GM12878 (cell line): ENCODE data around the gene ZNF768.

Source experiments
- CHD1 ChIP-seq: IDR thresholded peaks from 2 replicates; pipeline ENCODE4 v1.6.1; 2012; ENCODE audit warnings: low read depth, low read length, improper control_type of control experiment
- EP300 ChIP-seq, 2 experiments: fragments of 150-350 bp in 1 of 2; IDR thresholded peaks; 2 replicates each; pipeline ENCODE4 v1.6.1; 2011 to 2012; ENCODE audit warnings: low read depth in 2 of 2, low read length in 2 of 2, borderline replicate concordance in 1 of 2, improper control_type of control experiment in 1 of 2, inconsistent platforms in 1 of 2; ENCODE audit not compliant: control insufficient read depth in 1 of 2
- JUND ChIP-seq: IDR thresholded peaks from 2 replicates; pipeline ENCODE4 v1.6.1; 2012; ENCODE audit warnings: low read depth, mild to moderate bottlenecking, low read length, improper control_type of control experiment, moderate library complexity
- LARP7 ChIP-seq: fragments of 450-650 bp; IDR thresholded peaks from 2 replicates; pipeline ENCODE4 v1.6.1; 2017; ENCODE audit warnings: mild to moderate bottlenecking
- RFX5 ChIP-seq: IDR thresholded peaks from 2 replicates; pipeline ENCODE4 v1.6.1; 2011; ENCODE audit warnings: low read depth, low read length, improper control_type of control experiment
- TCF3 ChIP-seq: IDR thresholded peaks from 2 replicates; pipeline ENCODE4 v1.6.1; 2012; ENCODE audit warnings: low read depth, mild to moderate bottlenecking, low read length, borderline replicate concordance; ENCODE audit not compliant: insufficient read depth
- YY1 ChIP-seq: IDR thresholded peaks from 2 replicates; pipeline ENCODE4 v1.6.1; 2011; ENCODE audit warnings: low read depth, mild to moderate bottlenecking, low read length
- ZNF622 ChIP-seq: fragments of 450-650 bp; IDR thresholded peaks from 2 replicates; pipeline ENCODE4 v1.6.1; 2017; ENCODE audit warnings: mild to moderate bottlenecking, inconsistent platforms

DNA sequence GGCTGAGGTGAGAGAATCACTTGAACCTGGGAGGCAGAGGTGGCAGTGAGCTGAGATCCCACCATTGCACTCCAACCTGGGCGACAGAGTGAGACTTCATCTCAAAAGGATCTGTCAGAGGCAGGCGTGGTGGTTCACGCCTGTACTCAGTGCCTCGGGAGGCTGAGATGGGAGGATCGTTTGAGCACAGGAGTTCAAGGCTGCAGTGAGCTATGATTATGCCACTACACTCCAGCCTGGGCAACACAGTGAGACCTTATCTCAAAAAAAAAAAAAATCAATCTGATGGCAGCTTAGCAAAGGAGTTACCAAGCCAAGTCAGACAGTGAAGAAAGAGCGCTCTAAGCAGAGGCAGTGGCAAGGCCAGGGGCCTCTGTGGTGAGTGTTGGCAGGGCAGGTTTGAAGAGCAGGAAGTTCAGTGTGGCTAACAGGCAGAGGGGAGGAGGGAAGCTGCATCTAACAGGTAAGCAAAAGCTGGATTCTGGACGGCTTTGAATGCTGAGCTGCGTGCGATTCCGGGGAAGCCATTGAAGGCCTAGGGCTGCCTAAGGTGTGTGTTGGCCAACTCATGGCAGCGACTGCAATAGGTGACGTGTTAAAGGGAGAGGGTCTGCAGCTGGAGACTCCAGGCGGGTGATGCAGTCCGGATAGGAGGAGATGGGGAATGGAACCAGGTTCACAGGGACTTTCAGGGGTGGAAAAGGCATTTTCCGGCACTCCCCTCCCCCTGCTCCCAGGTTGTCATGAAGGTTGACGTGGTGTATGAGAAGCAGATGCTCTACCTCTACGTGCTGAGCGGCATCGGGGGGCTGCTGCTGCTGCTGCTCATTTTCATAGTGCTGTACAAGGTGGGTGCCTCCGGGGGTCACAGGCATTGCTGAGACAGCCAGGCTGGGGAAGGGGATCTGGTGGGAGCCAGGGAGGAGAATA lies 7.0 kb downstream of the ZNF768 start:
- no peak for TF ChIP-seq CHD1
- TF ChIP-seq TCF3, result no peak
- TF ChIP-seq EP300 (IDR thresholded peaks at IDR 0.05; ENCODE audit: borderline replicate concordance in 1 of 2, control insufficient read depth in 1 of 2, low read depth in 2 of 2, low read length in 2 of 2), result no peak
- no peak for TF ChIP-seq RFX5
- TF ChIP-seq YY1, result no peak
- no peak for TF ChIP-seq ZNF622
- no peak for TF ChIP-seq JUND
- no peak for TF ChIP-seq LARP7
